Peyer's patch (tissue), 4 donors: ENCODE results near the gene PWP1.

Experiments used
- CTCF ChIP-seq, 6 experiments: fragments of 450-650 bp in 4 of 6; fragments of 200-600 bp in 2 of 6; sonication (generic) in 1 of 6; IDR thresholded peaks; one replicate each; pipeline ENCODE4 v1.5.1; 2017 to 2019; ENCODE audit warnings: antibody characterized with exemption in 6 of 6, mild to moderate bottlenecking in 3 of 6, moderate library complexity in 1 of 6
- POLR2A ChIP-seq, 2 donors: fragments of 450-650 bp; IDR thresholded peaks; one replicate each; pipeline ENCODE4 v1.5.1; 2017; ENCODE audit warnings: antibody characterized with exemption in 2 of 2, mild to moderate bottlenecking in 2 of 2, moderate library complexity in 2 of 2

DNA sequence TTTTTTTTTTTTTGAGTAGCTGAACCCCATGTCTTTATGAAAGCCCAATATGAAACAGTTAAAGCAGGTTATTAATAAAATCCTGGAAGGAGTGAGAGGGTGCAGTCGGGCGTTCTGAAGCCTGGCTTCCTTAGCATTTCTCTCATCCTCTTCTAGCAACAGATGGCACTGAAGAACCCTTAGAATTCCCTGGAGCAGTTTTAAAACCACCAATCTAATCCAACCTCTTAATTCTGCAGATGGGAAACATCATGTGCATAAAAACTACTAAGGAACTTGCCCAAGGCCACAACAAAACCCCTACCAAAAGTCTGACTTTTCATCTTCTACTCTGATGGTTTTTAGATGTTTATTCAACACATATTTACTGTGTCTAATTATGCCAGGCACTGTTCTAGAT is 50.2 kb downstream of the PWP1 start:
- TF ChIP-seq CTCF (IDR thresholded peaks at IDR 0.05) (no peak), POLR2A (IDR thresholded peaks at IDR 0.05) (no peak)
